OCI-LY7 (cell line): ENCODE results near the gene CDH15. TPM values are rescaled to one million over a fixed set of nuclear protein-coding genes. Genes with fewer than 3 reads are reported as not detected.

ENCODE experiments used
- BruUV-seq: library from RNA; stranded (reverse); fragments of 400-500 nt; replicated peaks from 2 replicates; lab custom pipeline; 2021; lab: Mats Ljungman, UMichigan
- CTCF ChIA-PET: fragments of 300-600 bp; sonication (Branson Sonifier 250); formaldehyde crosslinking; loops from one replicate; lab custom pipeline; 2022; ENCODE audit warnings: antibody characterized with exemption; ENCODE audit not compliant: unreplicated experiment; lab: Charles Lee
- POLR2A ChIA-PET: fragments of 300-600 bp; sonication (Branson Sonifier 250); formaldehyde crosslinking; loops from one replicate; lab custom pipeline; 2022; ENCODE audit warnings: antibody characterized with exemption; lab: Charles Lee
- DNase-seq: peaks from one replicate; pipeline ENCODE4 v3.0.0-alpha.2; 2015; ENCODE audit warnings: low spot score
- H2AFZ ChIP-seq: fragments of 200-600 bp; sonication (generic), shearing (Covaris generic); 2 replicates; pipeline ENCODE4 v1.6.1; 2014; ENCODE audit warnings: mild to moderate bottlenecking, antibody characterized with exemption, low read length, moderate library complexity
- H3K27ac ChIP-seq: fragments of 200-600 bp; sonication (generic); 2 replicates; pipeline ENCODE4 v1.5.1; 2014; ENCODE audit warnings: mixed run types, low read depth, mild to moderate bottlenecking, moderate library complexity, low read length, inconsistent platforms; ENCODE audit not compliant: poor library complexity, severe bottlenecking
- H3K36me3 ChIP-seq: fragments of 200-600 bp; sonication (generic); 2 replicates; pipeline ENCODE4 v1.6.1; 2014; ENCODE audit warnings: mild to moderate bottlenecking, antibody characterized with exemption, low read length, moderate library complexity, mixed read lengths; ENCODE audit not compliant: insufficient read depth
- H3K4me1 ChIP-seq: fragments of 200-600 bp; sonication (generic); 2 replicates; pipeline ENCODE4 v1.5.1; 2014; ENCODE audit warnings: mild to moderate bottlenecking, low read length; ENCODE audit not compliant: insufficient read depth, poor library complexity, severe bottlenecking
- H3K4me2 ChIP-seq: fragments of 200-600 bp; sonication (generic); 2 replicates; pipeline ENCODE4 v1.6.1; 2014; ENCODE audit warnings: mild to moderate bottlenecking, low read length
- H3K4me3 ChIP-seq: fragments of 200-600 bp; sonication (generic); 2 replicates; pipeline ENCODE4 v1.5.1; 2014; ENCODE audit warnings: mild to moderate bottlenecking, low read depth, low read length; ENCODE audit not compliant: poor library complexity, severe bottlenecking
- H3K79me2 ChIP-seq: fragments of 200-600 bp; sonication (generic); 2 replicates; pipeline ENCODE4 v1.6.1; 2016; ENCODE audit warnings: low read depth, mild to moderate bottlenecking, low read length, moderate library complexity, mixed read lengths; ENCODE audit not compliant: insufficient read depth
- H3K9me2 ChIP-seq: fragments of 200-600 bp; sonication (generic); 2 replicates; pipeline ENCODE4 v1.6.1; 2016; ENCODE audit warnings: mild to moderate bottlenecking, low read length, mixed read lengths; ENCODE audit not compliant: insufficient read depth
- H3K9me3 ChIP-seq: fragments of 200-600 bp; sonication (generic); 2 replicates; pipeline ENCODE4 v1.6.1; 2014; ENCODE audit warnings: mild to moderate bottlenecking, mixed run types, low read length, mixed read lengths
- H4K20me1 ChIP-seq: fragments of 200-600 bp; sonication (generic); 2 replicates; pipeline ENCODE4 v1.6.1; 2014; ENCODE audit warnings: mild to moderate bottlenecking, antibody characterized with exemption, low read length, moderate library complexity, mixed read lengths; ENCODE audit not compliant: insufficient read depth
- EZH2phosphoT487 ChIP-seq: fragments of 200-600 bp; sonication (generic); IDR thresholded peaks from 2 replicates; pipeline ENCODE4 v1.6.1; 2018; ENCODE audit warnings: low read depth, borderline replicate concordance, mild to moderate bottlenecking, mixed run types, antibody characterized with exemption, low read length, moderate library complexity, mixed read lengths
- intact Hi-C: fragments of 100-400 bp; cut with micrococcal nuclease; formaldehyde crosslinking; loops from one replicate; pipeline ENCODE4 v1.10.0; 2022; ENCODE audit not compliant: unreplicated experiment
- total RNA-seq, 2 experiments: library from RNA; depleted of rRNA in 1 of 2; stranded (reverse); fragments of >200 nt in 1 of 2; shearing (Covaris generic) in 1 of 2; gene quantifications; 2 replicates each; pipeline ENCODE4 v1.2.3, GENCODE V29; 2014 to 2022
- TF ChIP-seq, protein P1 (sequence below): fragments of 200-600 bp; sonication (generic); conservative IDR thresholded peaks from 2 replicates; pipeline ENCODE4 v1.5.1; 2014; ENCODE audit warnings: mild to moderate bottlenecking, antibody characterized with exemption, low read length, moderate library complexity, mixed read lengths

The CDH15 gene
- total RNA-seq, 2 experiments from 2014 or later = not detected

DNA sequence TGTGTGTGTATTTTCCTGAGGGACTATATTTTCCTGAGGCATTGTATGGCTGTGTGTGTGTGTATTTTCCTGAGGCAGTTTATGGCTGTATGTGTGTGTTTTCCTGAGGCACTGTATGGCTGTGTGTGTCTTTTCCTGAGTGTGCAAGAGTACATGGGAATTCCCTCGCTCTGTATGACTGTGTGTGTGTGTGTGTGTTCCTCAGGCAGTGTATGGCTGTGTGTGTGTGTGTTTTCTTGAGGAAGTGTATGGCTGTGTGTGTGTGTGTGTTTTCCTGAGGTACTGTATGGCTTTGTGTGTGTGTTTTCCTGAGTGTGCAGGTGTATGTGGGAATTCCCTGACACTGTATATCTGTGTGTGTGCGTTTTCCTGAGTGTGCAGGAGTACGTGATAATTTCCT, 50.1 kb downstream of the CDH15 start:
- TF ChIP-seq, protein P1, sequence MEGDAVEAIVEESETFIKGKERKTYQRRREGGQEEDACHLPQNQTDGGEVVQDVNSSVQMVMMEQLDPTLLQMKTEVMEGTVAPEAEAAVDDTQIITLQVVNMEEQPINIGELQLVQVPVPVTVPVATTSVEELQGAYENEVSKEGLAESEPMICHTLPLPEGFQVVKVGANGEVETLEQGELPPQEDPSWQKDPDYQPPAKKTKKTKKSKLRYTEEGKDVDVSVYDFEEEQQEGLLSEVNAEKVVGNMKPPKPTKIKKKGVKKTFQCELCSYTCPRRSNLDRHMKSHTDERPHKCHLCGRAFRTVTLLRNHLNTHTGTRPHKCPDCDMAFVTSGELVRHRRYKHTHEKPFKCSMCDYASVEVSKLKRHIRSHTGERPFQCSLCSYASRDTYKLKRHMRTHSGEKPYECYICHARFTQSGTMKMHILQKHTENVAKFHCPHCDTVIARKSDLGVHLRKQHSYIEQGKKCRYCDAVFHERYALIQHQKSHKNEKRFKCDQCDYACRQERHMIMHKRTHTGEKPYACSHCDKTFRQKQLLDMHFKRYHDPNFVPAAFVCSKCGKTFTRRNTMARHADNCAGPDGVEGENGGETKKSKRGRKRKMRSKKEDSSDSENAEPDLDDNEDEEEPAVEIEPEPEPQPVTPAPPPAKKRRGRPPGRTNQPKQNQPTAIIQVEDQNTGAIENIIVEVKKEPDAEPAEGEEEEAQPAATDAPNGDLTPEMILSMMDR = no peak
- TF ChIP-seq EZH2phosphoT487 = no peak
- Histone ChIP-seq H3K9me2 (no peaks in the 10 kb centered on the region), H3K36me3 (peaks cover 33% of the 10 kb centered on the region; the same call in 1 of the 2 replicates), H3K4me3 (no peak overlapping the region), H3K9me3 (no peaks in the 10 kb centered on the region), H3K79me2 (peaks cover 10% of the 10 kb centered on the region; the same call in 1 of the 2 replicates), H4K20me1 (no peaks in the 10 kb centered on the region; the same call in 1 of the 2 replicates), H2AFZ (no peak overlapping the region), H3K4me1 (peaks cover 4% of the 10 kb centered on the region), H3K4me2 (no peak overlapping the region), H3K27ac (no peak overlapping the region)
- ChIA-PET CTCF (no interaction called here), POLR2A (no interaction called here)
- BruUV-seq = no TSS peak
- DNase-seq = no peak
- intact Hi-C loops = no loop called here

DNA sequence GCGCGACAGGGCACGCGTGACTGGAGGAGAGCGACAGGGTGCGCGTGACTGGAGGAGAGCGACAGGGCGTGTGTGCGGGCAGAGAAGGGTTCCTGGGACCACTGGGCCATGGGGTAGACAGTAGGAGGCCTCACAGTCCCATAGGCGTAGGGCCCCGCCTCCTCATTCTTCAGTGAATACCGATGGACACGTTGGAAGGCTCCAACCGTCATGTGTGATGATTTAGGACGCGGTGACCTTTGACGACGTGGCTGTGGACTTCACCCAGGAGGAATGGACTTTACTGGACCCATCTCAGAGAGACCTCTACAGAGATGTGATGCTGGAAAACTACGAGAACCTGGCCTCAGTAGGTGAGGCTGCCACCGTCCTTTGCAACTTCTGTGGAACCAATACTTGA, 51.4 kb downstream of the CDH15 start:
- Histone ChIP-seq H3K79me2 (peaks cover 4% of the 10 kb centered on the region; the same call in 1 of the 2 replicates), H4K20me1 (no peaks in the 10 kb centered on the region), H3K27ac (no peak overlapping the region), H3K4me2 (no peak overlapping the region), H3K4me1 (no peaks in the 10 kb centered on the region), H3K9me3 (no peaks in the 10 kb centered on the region), H3K9me2 (no peaks in the 10 kb centered on the region), H3K36me3 (peaks cover 46% of the 10 kb centered on the region), H3K4me3 (no peak overlapping the region), H2AFZ (no peak overlapping the region)
- TF ChIP-seq, protein P1 = no peak
- TF ChIP-seq EZH2phosphoT487 = no peak
- ChIA-PET CTCF (no interaction called here), POLR2A (no interaction called here)
- DNase-seq = no peak
- intact Hi-C loops = no loop called here
- BruUV-seq = no TSS peak

DNA sequence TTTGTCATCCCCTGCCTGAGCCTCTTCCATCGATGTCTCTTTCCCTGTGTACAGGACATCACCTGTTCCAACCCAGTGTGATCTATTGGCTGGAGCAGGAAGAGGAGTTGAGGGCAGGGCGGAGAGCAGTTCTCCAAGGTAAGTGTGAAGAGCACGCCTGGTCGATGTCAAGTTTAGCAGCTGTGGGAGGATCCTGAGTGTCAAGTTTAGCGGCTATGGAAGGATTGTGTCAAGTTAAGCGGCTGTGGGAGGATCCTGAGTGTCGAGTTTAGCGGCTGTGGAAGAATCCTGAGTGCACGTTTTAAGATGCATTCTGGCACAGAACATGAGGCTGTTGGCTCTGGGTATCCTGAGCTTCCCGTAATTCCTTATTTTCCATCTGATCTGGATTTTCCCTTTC, 53.1 kb downstream of the CDH15 start:
- Histone ChIP-seq H3K9me2 (no peaks in the 10 kb centered on the region), H3K79me2 (no peaks in the 10 kb centered on the region), H3K4me3 (no peak overlapping the region), H3K27ac (no peak overlapping the region), H2AFZ (no peak overlapping the region), H4K20me1 (no peaks in the 10 kb centered on the region), H3K4me2 (no peak overlapping the region), H3K36me3 (peaks cover 58% of the 10 kb centered on the region), H3K9me3 (no peaks in the 10 kb centered on the region), H3K4me1 (no peaks in the 10 kb centered on the region)
- intact Hi-C loops = no loop called here
- BruUV-seq = no TSS peak
- no peak for DNase-seq
- ChIA-PET POLR2A (interaction anchor here (0.5 kb wide), 1 partner anchor 643 kb away, joined by 3 read pairs; no protein-coding TSS in a partner anchor), CTCF (no interaction called here)
- no peak for TF ChIP-seq EZH2phosphoT487
- TF ChIP-seq, protein P1 = no peak
